ENCODE data around the gene NRM.

DNA sequence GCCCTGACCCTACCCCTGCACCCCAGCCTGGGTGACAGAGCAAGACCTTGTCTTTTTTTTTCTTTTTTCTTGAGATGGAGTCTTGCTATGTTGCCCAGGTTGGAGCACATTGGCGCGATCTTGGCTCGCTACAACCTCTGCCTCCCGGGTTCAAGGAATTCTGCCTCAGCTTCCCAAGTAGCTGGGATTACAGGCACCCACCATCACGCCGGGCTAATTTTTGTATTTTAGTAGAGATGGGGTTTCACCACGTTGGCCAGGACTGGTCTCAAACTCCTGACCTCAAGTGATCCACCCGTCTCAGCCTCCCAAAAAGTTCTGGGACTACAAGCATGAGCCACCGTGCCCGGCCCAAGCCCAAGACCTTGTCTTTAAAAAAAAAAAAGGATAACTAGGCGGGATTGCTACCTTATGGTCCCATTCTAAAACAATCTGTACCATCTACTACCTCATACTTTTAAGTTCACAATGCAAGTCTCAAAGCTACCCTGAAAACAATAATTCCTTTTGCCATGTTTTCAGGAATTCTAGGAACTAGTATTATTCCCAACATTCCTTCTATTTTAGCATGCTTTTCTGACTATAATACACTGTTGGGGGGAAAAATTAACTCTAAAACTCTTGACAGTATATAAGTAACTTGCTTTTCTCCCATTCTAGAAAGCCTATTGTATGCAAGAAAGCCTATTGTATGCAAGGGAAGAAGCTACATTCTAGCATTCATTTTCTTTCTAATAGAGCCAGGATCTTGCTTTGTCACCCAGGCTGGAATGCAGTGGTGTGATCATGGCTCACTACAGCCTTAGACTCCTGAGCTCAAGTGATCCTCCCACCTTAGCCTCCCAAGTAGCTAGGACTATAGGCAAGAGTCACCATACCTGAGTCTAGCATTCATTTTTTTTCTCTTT, 36.0 kb upstream of the NRM start:
- TF ChIP-seq POLR2A (IDR thresholded peaks at IDR 0.05) (no peak), POLR2AphosphoS5 (IDR thresholded peaks at IDR 0.05; ENCODE audit: insufficient read depth in 1 of 2, low read depth in 1 of 2) (no peak)
- TF ChIP-seq, protein P1, sequence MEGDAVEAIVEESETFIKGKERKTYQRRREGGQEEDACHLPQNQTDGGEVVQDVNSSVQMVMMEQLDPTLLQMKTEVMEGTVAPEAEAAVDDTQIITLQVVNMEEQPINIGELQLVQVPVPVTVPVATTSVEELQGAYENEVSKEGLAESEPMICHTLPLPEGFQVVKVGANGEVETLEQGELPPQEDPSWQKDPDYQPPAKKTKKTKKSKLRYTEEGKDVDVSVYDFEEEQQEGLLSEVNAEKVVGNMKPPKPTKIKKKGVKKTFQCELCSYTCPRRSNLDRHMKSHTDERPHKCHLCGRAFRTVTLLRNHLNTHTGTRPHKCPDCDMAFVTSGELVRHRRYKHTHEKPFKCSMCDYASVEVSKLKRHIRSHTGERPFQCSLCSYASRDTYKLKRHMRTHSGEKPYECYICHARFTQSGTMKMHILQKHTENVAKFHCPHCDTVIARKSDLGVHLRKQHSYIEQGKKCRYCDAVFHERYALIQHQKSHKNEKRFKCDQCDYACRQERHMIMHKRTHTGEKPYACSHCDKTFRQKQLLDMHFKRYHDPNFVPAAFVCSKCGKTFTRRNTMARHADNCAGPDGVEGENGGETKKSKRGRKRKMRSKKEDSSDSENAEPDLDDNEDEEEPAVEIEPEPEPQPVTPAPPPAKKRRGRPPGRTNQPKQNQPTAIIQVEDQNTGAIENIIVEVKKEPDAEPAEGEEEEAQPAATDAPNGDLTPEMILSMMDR (IDR thresholded peaks at IDR 0.05) = no peak
